ENCODE measurements around the gene MCF2L. TPM values are rescaled to one million over a fixed set of nuclear protein-coding genes. Genes with fewer than 3 reads are reported as not detected.

MCF2L gene
- total and polyA plus RNA-seq, 2 experiments from 2014 or later: 4.8 to 25.6 TPM

DNA sequence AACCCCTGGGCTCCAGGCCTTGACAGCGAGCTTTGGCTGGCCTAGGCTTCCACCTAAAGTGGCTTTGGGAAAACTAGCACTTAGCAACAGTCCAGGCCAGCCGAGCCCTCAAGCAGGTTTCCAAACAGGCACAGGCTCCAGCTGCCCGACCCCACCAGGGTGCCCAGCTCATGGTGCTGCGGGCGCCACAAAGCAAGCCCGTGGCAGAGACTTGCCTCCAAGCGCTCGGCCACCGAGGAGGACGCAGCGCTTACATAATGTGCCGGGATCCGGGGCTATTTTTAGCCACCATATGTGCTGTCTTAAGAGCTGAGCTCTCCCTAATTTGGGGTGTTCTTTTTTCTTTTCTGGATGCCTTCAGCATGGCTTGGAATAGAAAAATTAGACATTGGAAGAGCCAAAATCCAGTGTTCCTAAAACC lies 80.5 kb downstream of the MCF2L start:
- Mint-ChIP-seq H3K27ac (no peak overlapping the region), H3K27me3 (ENCODE audit: insufficient read depth, low read depth, poor library complexity) (peaks cover 9% of the 10 kb centered on the region), H3K36me3 (ENCODE audit: low read depth) (no peaks in the 10 kb centered on the region), H3K4me3 (no peak overlapping the region), H3K9me3 (no peaks in the 10 kb centered on the region), H3K4me1 (peaks cover 9% of the 10 kb centered on the region)
- no peak overlapping the region for H3K4me2 ChIP-seq
- H3K4me3 ChIP-seq: no peak overlapping the region
- ATAC-seq (no peak), DNase-seq (ENCODE audit: low spot score) (no peak)
- H4K20me1 ChIP-seq (replicated peaks; ENCODE audit: insufficient read depth): no peaks in the 10 kb centered on the region
- H3K36me3 ChIP-seq (ENCODE audit: insufficient read depth): no peaks in the 10 kb centered on the region
- H3K9me2 ChIP-seq (ENCODE audit: insufficient read depth): no peaks in the 10 kb centered on the region
- no peaks in the 10 kb centered on the region for H3F3A ChIP-seq (replicated peaks; ENCODE audit: low read depth)
- no peaks in the 10 kb centered on the region for H3K4me1 ChIP-seq (ENCODE audit: insufficient read depth)
- no peak overlapping the region for H2AFZ ChIP-seq
- TF ChIP-seq, protein P1, sequence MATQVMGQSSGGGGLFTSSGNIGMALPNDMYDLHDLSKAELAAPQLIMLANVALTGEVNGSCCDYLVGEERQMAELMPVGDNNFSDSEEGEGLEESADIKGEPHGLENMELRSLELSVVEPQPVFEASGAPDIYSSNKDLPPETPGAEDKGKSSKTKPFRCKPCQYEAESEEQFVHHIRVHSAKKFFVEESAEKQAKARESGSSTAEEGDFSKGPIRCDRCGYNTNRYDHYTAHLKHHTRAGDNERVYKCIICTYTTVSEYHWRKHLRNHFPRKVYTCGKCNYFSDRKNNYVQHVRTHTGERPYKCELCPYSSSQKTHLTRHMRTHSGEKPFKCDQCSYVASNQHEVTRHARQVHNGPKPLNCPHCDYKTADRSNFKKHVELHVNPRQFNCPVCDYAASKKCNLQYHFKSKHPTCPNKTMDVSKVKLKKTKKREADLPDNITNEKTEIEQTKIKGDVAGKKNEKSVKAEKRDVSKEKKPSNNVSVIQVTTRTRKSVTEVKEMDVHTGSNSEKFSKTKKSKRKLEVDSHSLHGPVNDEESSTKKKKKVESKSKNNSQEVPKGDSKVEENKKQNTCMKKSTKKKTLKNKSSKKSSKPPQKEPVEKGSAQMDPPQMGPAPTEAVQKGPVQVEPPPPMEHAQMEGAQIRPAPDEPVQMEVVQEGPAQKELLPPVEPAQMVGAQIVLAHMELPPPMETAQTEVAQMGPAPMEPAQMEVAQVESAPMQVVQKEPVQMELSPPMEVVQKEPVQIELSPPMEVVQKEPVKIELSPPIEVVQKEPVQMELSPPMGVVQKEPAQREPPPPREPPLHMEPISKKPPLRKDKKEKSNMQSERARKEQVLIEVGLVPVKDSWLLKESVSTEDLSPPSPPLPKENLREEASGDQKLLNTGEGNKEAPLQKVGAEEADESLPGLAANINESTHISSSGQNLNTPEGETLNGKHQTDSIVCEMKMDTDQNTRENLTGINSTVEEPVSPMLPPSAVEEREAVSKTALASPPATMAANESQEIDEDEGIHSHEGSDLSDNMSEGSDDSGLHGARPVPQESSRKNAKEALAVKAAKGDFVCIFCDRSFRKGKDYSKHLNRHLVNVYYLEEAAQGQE (IDR thresholded peaks at IDR 0.05; ENCODE audit: unreplicated experiment): no peak
- H3K27ac ChIP-seq (ENCODE audit: low read depth): no peak overlapping the region
- no peaks in the 10 kb centered on the region for H3K79me2 ChIP-seq (replicated peaks; ENCODE audit: insufficient read depth)
- no peaks in the 10 kb centered on the region for H3K27me3 ChIP-seq (ENCODE audit: insufficient read depth)

DNA sequence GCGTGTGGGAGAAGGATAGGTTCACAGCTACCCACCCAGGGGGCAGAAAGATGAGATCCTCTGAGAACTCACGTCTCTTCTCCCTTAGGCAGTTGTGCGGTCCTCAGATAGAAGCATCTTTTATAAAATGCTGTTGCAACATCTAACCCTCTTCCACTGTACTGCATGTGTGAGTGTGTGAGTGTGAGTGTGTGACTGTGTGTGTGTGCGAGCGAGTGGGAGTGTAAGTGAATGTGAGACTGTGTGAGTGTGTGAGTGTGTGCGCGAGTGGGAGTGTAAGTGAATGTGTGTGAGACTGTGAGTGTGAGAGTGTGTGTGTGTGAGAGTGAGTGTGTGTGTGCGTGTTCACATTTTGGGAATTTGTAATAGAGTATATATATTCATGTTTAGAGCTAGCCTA lies 81.0 kb downstream of the MCF2L start:
- Histone ChIP-seq H2AFZ (no peak overlapping the region), H3K27ac (ENCODE audit: low read depth) (no peak overlapping the region), H3K4me3 (no peak overlapping the region), H3K36me3 (ENCODE audit: insufficient read depth) (no peaks in the 10 kb centered on the region), H4K20me1 (replicated peaks; ENCODE audit: insufficient read depth) (no peaks in the 10 kb centered on the region), H3K4me2 (no peak overlapping the region), H3K27me3 (ENCODE audit: insufficient read depth) (no peaks in the 10 kb centered on the region), H3K4me1 (ENCODE audit: insufficient read depth) (no peaks in the 10 kb centered on the region), H3K9me2 (ENCODE audit: insufficient read depth) (no peaks in the 10 kb centered on the region), H3K79me2 (replicated peaks; ENCODE audit: insufficient read depth) (no peaks in the 10 kb centered on the region), H3F3A (replicated peaks; ENCODE audit: low read depth) (no peaks in the 10 kb centered on the region)
- H3K9me3 Mint-ChIP-seq: no peaks in the 10 kb centered on the region
- DNase-seq (ENCODE audit: low spot score) (no peak), ATAC-seq (no peak)
- H3K27me3 Mint-ChIP-seq (ENCODE audit: insufficient read depth, low read depth, poor library complexity): peaks cover 9% of the 10 kb centered on the region
- peaks cover 9% of the 10 kb centered on the region for H3K4me1 Mint-ChIP-seq
- no peak overlapping the region for H3K27ac Mint-ChIP-seq
- no peak for TF ChIP-seq POLR2AphosphoS5 (IDR thresholded peaks at IDR 0.05; ENCODE audit: low read depth)
- no peak for TF ChIP-seq EZH2 (IDR thresholded peaks at IDR 0.05; ENCODE audit: low read depth, unreplicated experiment)
- no peak for TF ChIP-seq STAT1 (IDR thresholded peaks at IDR 0.05; ENCODE audit: unreplicated experiment)
- TF ChIP-seq EZH2phosphoT487 (IDR thresholded peaks at IDR 0.05; ENCODE audit: unreplicated experiment): no peak
- no peak for TF ChIP-seq NANOG (IDR thresholded peaks at IDR 0.05; ENCODE audit: borderline replicate concordance)
- H3K4me3 Mint-ChIP-seq: peak overlapping the region; percentile 6; the same call in 2 of the 3 replicates
- H3K36me3 Mint-ChIP-seq (ENCODE audit: low read depth): no peaks in the 10 kb centered on the region

DNA sequence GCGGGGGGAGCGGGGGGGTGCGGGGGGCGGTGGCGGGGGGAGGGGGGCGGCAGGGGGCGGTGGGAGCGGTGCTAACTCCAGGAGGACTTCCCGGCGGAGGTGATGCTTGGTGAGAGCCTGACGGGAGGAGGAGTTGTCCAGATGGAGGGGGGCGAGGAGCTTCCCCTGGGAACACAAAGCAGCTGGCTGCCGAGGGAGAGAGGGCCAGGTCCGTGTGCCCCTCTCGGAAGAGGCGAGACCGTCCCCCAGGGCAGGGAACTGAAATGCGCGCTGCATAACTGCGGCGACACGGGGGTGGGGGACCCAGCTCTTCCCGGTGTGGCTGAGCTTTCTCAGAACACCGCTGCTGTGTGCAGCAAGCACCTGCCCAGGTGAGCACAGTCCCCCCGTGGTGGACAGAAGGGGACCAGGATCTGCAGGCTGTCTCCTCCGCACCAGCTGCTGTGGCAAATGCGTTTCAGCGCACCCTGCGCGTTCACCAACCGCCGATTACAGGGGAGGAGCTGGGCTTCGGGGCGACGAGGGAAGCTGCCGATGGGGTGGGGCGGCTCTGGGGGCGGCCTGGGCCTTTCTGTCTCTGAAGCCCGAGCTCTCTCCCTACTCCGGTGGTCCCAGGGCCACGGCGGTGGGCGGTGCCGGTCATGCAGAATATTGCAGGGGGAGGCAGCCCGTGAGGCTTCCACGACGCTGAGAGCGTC lies 81.9 kb downstream of the MCF2L start:
- peak overlapping the region; percentile 56; the same call in 2 of the 3 replicates for H3K4me3 Mint-ChIP-seq
- TF ChIP-seq STAT1 (IDR thresholded peaks at IDR 0.05; ENCODE audit: unreplicated experiment): no peak

More for the DNA sequence above, 81.9 kb downstream of the MCF2L start:
- Mint-ChIP-seq H3K4me1 (peaks cover 12% of the 10 kb centered on the region), H3K36me3 (ENCODE audit: low read depth) (no peaks in the 10 kb centered on the region), H3K27me3 (ENCODE audit: insufficient read depth, low read depth, poor library complexity) (peaks cover 9% of the 10 kb centered on the region), H3K9me3 (no peaks in the 10 kb centered on the region), H3K27ac (no peak overlapping the region)
- Histone ChIP-seq H3K79me2 (replicated peaks; ENCODE audit: insufficient read depth) (no peaks in the 10 kb centered on the region), H3K4me3 (0 out of 2 replicates have a peak overlapping the region, but pooled peaks have one; percentile 26), H3K9me2 (ENCODE audit: insufficient read depth) (no peaks in the 10 kb centered on the region), H3K27ac (ENCODE audit: low read depth) (no peak overlapping the region), H4K20me1 (replicated peaks; ENCODE audit: insufficient read depth) (no peaks in the 10 kb centered on the region), H3K27me3 (ENCODE audit: insufficient read depth) (no peaks in the 10 kb centered on the region), H2AFZ (no peak overlapping the region), H3K4me2 (peak overlapping the region; percentile 62; the same call in 1 of the 2 replicates), H3F3A (replicated peaks; ENCODE audit: low read depth) (no peaks in the 10 kb centered on the region), H3K36me3 (ENCODE audit: insufficient read depth) (no peaks in the 10 kb centered on the region), H3K4me1 (ENCODE audit: insufficient read depth) (no peaks in the 10 kb centered on the region)
- peak; percentile 58 for ATAC-seq
- DNase-seq (ENCODE audit: low spot score): peak; percentile 48
